Measurements from ENCODE around the gene ZNF777. TPM values are rescaled to one million over a fixed set of nuclear protein-coding genes. Genes with fewer than 3 reads are reported as not detected.

The ZNF777 gene
- total and polyA plus RNA-seq, 9 of the 15 experiments (the other 6 are each of a cell fraction or from before 2014, with no cell fraction given): 0.11 to 32.6 (median 9.0) TPM

DNA sequence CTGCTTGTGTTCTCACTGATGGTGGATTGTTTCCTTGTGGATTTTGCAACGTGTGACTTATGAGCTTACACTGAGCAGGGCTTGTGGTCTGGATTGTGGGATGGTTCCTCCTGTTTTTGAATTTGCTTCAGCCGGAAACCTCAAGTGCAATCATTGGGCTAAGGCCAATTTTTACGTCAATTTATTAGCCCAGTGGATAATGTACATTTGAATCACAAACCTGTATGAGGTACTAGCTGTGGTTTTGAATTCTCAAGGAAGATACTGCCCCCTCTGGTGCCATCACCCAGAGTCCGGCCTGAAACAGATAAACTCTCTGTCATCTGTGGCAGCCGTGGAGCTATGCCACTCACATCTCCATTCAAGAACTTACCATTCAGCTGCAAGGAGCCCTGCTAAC, 7.3 kb upstream of the ZNF777 start:
- in situ Hi-C loops (cut with MboI) (no loop called here), intact Hi-C loops (cut with micrococcal nuclease) (no loop called here)
- H3K9me1 ChIP-seq (ENCODE audit: control insufficient read depth, insufficient read depth, low read length): no peaks in the 10 kb centered on the region
- FAIRE-seq: no peak
- DNase-seq (ENCODE audit: extremely low read depth in 1 of 4, low spot score in 3 of 4): no peak
- WGBS (ENCODE audit: insufficient coverage, low coverage, missing lambda C conversion rate): 43% methylated on average over 5 of the region's 5 CpGs
- CTCF ChIA-PET (ENCODE audit: low intra/inter-chr PET ratio): no interaction called here
- H3K4me3 ChIP-seq: no peak overlapping the region
- no peak for TF ChIP-seq PTTG1 (tag; IDR thresholded peaks at IDR 0.05; ENCODE audit: low read depth)
- TF ChIP-seq ETV6 (IDR thresholded peaks at IDR 0.05; ENCODE audit: borderline replicate concordance in 1 of 2, low read depth in 2 of 2, low read length in 1 of 2): no peak
- 0 out of 2 replicates have a peak, but pooled peaks have one; percentile 34 for TF ChIP-seq ETV6 (CRISPR knock-in tag; IDR thresholded peaks at IDR 0.05; ENCODE audit: borderline replicate concordance)
- TF ChIP-seq FOXA1 (IDR thresholded peaks at IDR 0.05; ENCODE audit: borderline replicate concordance): 0 out of 2 replicates have a peak, but pooled peaks have one; percentile 9
- TF ChIP-seq, protein P1, sequence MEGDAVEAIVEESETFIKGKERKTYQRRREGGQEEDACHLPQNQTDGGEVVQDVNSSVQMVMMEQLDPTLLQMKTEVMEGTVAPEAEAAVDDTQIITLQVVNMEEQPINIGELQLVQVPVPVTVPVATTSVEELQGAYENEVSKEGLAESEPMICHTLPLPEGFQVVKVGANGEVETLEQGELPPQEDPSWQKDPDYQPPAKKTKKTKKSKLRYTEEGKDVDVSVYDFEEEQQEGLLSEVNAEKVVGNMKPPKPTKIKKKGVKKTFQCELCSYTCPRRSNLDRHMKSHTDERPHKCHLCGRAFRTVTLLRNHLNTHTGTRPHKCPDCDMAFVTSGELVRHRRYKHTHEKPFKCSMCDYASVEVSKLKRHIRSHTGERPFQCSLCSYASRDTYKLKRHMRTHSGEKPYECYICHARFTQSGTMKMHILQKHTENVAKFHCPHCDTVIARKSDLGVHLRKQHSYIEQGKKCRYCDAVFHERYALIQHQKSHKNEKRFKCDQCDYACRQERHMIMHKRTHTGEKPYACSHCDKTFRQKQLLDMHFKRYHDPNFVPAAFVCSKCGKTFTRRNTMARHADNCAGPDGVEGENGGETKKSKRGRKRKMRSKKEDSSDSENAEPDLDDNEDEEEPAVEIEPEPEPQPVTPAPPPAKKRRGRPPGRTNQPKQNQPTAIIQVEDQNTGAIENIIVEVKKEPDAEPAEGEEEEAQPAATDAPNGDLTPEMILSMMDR (IDR thresholded peaks at IDR 0.05 in 2 of 3, conservative IDR thresholded peaks at IDR 0.05 in 1 of 3; ENCODE audit: insufficient read depth in 2 of 3, low read depth in 1 of 3, low read length in 3 of 3): 0 out of 6 replicates have a peak, but pooled peaks of 1 of the 3 experiments have one; percentile 18
- no peaks in the 10 kb centered on the region for H3K79me2 ChIP-seq (ENCODE audit: control insufficient read depth, insufficient read depth, low read length)
- peaks cover 4 to 7% of the 10 kb centered on the region in 2 experiments; a peak in 3 of 5 replicates for H3K27me3 ChIP-seq (ENCODE audit: control insufficient read depth in 2 of 2, insufficient read depth in 2 of 2, low read length in 2 of 2)
- no peak overlapping the region for H3K27ac ChIP-seq (ENCODE audit: extremely low read depth, low read depth, low read length)
- no peak overlapping the region for H3K4me2 ChIP-seq (ENCODE audit: insufficient read depth, low read length)
- H4K20me1 ChIP-seq (replicated peaks; ENCODE audit: control insufficient read depth, insufficient read depth, low read length): no peaks in the 10 kb centered on the region
- no peaks in the 10 kb centered on the region for H3K4me1 ChIP-seq (replicated peaks in 1 of 2; ENCODE audit: control insufficient read depth in 2 of 2, insufficient read depth in 2 of 2, low read length in 2 of 2)
- no TSS peak for BruUV-seq (replicated peaks)
- peaks cover 9% of the 10 kb centered on the region; the same call in 2 of the 3 replicates for H3K36me3 ChIP-seq (ENCODE audit: control insufficient read depth, insufficient read depth, low read length)
- POLR2A ChIA-PET: interaction anchor here (0.7 to 1.3 kb wide), 3 partner anchors 14 to 234 kb away, joined by 3 to 4 read pairs (median 4); no protein-coding TSS in a partner anchor
- H3K9ac ChIP-seq (ENCODE audit: insufficient read depth in 1 of 2, low read depth in 2 of 2, low read length in 2 of 2): no peak overlapping the region
- peak; percentile 16; the same call in 1 of the 3 replicates for ATAC-seq
- H3K9me3 ChIP-seq (replicated peaks; ENCODE audit: control insufficient read depth, insufficient read depth, low read depth, low read length): peaks cover 3% of the 10 kb centered on the region; the same call in 1 of the 2 replicates
- no peak overlapping the region for H2AFZ ChIP-seq (ENCODE audit: low read depth, low read length)

Measured in K562 (cell line).